ENCODE data around the gene CEP164.
"Not testable (repeated sequence)": the region's sequence is repeated elsewhere in the genome, so short reads cannot be mapped to it uniquely, and the experiment has no call there.

The CEP164 gene

DNA sequence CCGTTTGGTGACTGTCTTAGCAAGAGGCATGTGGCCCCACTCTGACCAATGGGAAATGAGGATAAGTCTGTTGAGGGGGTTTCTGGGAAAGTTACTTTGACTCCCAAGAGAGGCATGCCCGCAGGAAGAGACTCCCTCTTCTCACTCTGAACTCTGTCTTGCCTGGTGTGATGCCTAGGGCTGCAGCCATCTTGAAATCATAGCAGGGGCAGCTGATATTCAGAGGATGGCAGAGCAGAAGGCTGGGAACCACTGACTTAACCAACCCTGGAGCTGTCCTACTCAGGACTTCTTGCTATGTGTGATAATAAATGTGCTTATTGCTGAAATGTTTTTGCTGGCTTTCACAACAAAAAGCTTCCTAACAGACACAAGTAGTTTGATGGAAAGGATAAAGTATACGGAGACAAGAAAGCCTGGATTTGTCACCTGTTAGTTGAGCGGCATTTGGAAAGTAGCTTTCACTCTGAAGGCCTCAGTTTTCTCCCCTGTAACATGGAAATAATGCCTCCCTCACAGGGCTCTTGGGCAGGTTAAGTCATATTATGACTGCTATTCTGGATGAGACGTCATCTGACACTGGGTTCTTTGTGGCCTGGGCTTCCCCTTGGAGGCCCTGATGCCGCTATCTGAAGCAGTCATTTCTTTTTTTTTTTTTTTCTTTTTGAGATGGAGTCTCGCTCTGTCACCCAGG, 128.5 kb downstream of the CEP164 start:
- no peak for DNase-seq (ENCODE audit: low read depth in 2 of 2)
- TF ChIP-seq, protein P1, sequence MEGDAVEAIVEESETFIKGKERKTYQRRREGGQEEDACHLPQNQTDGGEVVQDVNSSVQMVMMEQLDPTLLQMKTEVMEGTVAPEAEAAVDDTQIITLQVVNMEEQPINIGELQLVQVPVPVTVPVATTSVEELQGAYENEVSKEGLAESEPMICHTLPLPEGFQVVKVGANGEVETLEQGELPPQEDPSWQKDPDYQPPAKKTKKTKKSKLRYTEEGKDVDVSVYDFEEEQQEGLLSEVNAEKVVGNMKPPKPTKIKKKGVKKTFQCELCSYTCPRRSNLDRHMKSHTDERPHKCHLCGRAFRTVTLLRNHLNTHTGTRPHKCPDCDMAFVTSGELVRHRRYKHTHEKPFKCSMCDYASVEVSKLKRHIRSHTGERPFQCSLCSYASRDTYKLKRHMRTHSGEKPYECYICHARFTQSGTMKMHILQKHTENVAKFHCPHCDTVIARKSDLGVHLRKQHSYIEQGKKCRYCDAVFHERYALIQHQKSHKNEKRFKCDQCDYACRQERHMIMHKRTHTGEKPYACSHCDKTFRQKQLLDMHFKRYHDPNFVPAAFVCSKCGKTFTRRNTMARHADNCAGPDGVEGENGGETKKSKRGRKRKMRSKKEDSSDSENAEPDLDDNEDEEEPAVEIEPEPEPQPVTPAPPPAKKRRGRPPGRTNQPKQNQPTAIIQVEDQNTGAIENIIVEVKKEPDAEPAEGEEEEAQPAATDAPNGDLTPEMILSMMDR (IDR thresholded peaks at IDR 0.05; ENCODE audit: low read depth, low read length): no peak
- no peak overlapping the region for H3K4me3 ChIP-seq (replicated peaks in 1 of 2; ENCODE audit: low read depth in 2 of 2, low read length in 2 of 2)

DNA sequence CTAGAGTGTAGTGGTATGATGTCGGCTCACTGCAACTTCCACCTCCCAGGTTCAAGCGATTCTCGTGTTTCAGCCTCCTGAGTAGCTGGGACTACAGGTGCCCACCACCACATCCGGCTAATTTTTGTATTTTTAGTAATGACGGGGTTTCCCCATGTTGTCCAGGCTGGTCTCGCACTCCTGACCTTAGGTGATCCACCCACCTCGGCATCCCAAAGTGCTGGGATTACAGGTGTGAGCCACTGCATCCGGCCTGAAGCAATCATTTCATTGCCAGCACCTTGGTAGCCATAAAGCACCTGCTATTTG, 129.0 kb downstream of the CEP164 start:
- H3K4me3 ChIP-seq (replicated peaks in 1 of 2; ENCODE audit: low read depth in 2 of 2, low read length in 2 of 2); DNase-seq (ENCODE audit: low read depth in 2 of 2): not testable (repeated sequence)

DNA sequence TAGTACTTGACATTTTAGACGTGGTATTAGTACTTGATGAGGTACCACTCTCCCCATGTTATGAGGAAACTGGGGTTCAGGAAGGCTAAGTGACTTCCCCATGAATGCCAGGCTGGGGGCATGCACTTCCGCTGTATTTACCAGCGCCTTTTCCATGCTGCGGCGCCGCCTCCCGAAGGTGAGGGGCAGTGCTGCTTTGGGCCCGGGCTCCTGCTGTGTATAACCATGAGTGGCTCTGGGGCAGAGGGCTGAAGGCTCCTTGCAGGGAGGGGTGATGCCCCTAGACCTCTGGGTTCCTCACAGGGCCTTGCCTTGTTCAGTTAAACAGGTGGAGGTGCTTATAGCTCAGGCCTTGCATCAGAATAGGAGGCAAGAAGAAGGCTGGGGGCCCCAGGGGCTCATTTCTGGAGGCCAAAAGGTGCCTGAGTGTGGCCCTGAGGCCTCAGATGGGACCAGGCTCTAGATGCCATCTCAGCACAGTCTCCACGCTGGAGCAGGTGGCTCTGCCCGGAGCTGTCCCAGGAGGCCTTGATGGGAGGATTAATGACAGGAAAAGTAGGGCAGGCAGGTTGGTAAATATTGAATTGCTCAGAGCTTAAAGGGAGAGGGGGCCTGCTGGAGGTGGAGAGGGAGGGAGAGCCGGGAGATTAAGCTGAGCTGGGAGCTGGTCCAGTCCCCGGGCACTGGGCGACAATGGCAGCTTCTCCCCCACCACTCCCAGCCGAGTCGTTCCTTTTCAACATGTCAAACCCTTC, 129.6 kb downstream of the CEP164 start:
- TF ChIP-seq, protein P1 (IDR thresholded peaks at IDR 0.05; ENCODE audit: low read depth, low read length): no peak
- no peak overlapping the region for H3K4me3 ChIP-seq (replicated peaks in 1 of 2; ENCODE audit: low read depth in 2 of 2, low read length in 2 of 2)
- DNase-seq (ENCODE audit: low read depth in 2 of 2): no peak

DNA sequence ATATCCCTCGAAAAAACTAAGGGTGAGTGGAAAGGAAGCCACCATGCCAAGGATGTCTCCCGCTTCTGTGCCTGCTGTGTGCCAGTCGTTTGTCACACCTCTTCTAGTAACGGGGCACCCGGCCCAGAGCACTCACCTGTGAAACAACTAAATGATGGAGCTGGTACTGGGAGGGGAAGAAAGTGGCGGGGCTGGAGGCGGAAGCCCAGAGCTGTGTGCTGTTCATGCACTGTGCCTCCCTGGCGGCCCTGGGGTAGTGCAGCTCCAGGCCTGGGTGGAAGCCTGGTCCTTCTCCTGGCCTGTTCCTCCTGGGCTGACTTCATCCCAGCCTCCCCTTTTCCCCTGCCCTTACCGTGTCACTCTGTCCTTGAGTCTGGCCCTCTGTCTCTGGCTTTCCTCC, 130.2 kb downstream of the CEP164 start:
- no peak for DNase-seq (ENCODE audit: low read depth in 2 of 2)
- H3K4me3 ChIP-seq (replicated peaks in 1 of 2; ENCODE audit: low read depth in 2 of 2, low read length in 2 of 2): no peak overlapping the region
- TF ChIP-seq, protein P1 (IDR thresholded peaks at IDR 0.05; ENCODE audit: low read depth, low read length): no peak

DNA sequence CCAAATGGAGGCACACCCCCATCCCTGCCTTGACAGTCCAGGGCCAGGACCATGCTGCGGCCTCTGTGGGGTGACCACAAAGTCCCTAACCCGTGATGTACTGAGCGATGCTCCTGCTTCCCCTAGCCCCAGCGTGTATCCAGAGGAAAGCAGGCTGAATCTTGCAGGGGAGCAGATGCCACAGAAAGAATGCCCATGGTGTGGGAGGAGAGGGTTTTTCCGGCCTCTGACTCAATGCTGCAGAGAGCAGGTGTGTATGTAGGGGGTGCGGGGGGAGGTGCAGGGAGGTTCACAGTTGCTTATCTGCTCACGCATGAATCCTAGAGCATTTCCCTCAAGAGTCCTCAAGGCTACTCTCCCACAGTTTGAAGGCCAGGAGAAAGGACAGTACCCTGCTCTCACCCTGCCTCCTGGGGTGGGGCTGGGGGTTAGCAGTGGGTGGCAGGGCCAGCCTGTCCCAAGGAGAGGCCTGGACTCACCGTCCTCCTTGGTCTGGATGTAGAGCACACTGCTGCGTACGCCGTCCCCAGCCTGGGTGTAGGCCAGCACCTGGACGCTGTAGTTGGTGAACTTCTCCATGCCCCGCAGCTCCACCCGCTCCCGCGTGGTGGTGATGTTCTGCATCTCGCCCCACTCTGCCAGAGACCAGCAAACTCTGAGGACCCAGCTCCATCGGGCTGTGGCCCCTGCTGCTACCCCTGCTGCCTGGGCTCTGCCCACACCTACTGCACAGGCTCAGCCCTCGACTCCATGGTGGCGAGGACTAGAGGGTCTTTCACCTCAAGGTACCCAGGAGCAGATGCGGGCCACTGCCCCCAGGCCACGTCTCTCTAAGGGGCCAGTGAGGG, 130.8 kb downstream of the CEP164 start:
- DNase-seq (ENCODE audit: low read depth in 2 of 2): no peak
- TF ChIP-seq, protein P1 (IDR thresholded peaks at IDR 0.05; ENCODE audit: low read depth, low read length): no peak
- H3K4me3 ChIP-seq (replicated peaks in 1 of 2; ENCODE audit: low read depth in 2 of 2, low read length in 2 of 2): no peak overlapping the region

DNA sequence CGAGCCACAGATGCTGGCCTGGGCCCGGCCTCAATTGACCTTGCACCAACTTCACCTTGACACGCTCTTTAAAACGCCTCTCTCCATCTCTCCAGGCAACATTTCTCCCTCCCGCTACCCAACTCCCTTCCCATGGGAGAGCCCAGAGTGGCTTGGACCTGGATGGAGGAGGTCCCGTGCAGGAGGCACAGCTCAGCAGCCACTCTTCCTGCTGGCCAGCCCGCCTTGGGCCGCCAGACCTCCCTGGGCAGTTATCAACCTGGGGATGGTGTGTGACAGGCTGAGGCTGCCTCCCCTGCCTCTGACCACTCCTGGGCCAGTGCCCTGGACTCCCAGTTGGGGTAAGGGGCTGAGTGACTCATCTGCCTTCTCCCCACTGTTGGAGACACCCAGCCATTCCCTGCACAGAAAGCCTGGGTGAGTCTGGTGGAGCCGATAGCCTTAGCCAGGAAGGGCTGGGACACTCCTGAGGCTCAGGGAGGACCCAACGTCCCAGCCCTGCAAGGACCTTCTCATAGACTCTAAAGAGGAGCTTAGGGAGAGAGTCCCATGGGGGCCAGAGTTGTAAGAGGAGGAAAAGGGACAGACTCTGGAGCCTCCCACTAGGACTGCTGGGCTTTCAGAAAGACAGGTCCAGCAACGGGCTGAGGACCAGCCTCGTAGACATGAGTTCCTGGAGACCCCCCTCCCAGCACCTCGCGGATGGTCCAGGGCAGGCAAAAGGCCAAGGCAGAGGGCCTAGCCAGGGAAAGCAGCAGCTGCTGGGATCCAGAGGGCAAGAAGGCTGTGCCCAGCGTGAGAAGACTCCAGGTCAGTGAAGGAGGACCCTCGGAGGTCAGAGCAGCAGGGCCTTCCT, 131.7 kb downstream of the CEP164 start:
- H3K4me3 ChIP-seq (replicated peaks in 1 of 2; ENCODE audit: low read depth in 2 of 2, low read length in 2 of 2): no peak overlapping the region
- TF ChIP-seq, protein P1 (IDR thresholded peaks at IDR 0.05; ENCODE audit: low read depth, low read length): no peak

More for the DNA sequence above, 131.7 kb downstream of the CEP164 start:
- DNase-seq (ENCODE audit: low read depth in 2 of 2): no peak
